Prostate gland (tissue), 2 donors: ENCODE measurements around the gene ALOXE3.

Source experiments
- CTCF ChIP-seq, 4 experiments: fragments of 200-600 bp in 2 of 4; fragments of 450-650 bp in 2 of 4; sonication (generic) in 2 of 4; IDR thresholded peaks; 1 replicate in 3 of 4; 2 replicates in 1 of 4; pipeline ENCODE4 v1.5.1; 2016 to 2019; ENCODE audit warnings: antibody characterized with exemption in 4 of 4, mild to moderate bottlenecking in 2 of 4, moderate library complexity in 2 of 4
- POLR2A ChIP-seq: fragments of 450-650 bp; IDR thresholded peaks from one replicate; pipeline ENCODE4 v1.6.1; 2016; ENCODE audit warnings: antibody characterized with exemption, mild to moderate bottlenecking
- POLR2AphosphoS5 ChIP-seq: sonication (generic); formaldehyde crosslinking; IDR thresholded peaks from one replicate; pipeline ENCODE4 v1.6.1; 2017; ENCODE audit warnings: antibody characterized with exemption

GRCh38 chr17:8125947-8126490 is 7.7 kb upstream of the ALOXE3 start:
- TF ChIP-seq CTCF (IDR thresholded peaks at IDR 0.05) (no peak), POLR2AphosphoS5 (no peak), POLR2A (no peak)
